ENCODE data around the gene SLC25A13. TPM values are rescaled to one million over a fixed set of nuclear protein-coding genes. Genes with fewer than 3 reads are reported as not detected.

SLC25A13 gene
- total and polyA plus RNA-seq, 9 of the 15 experiments (the other 6 are each of a cell fraction or from before 2014, with no cell fraction given): 21.4 to 80.2 (median 58.7) TPM

DNA sequence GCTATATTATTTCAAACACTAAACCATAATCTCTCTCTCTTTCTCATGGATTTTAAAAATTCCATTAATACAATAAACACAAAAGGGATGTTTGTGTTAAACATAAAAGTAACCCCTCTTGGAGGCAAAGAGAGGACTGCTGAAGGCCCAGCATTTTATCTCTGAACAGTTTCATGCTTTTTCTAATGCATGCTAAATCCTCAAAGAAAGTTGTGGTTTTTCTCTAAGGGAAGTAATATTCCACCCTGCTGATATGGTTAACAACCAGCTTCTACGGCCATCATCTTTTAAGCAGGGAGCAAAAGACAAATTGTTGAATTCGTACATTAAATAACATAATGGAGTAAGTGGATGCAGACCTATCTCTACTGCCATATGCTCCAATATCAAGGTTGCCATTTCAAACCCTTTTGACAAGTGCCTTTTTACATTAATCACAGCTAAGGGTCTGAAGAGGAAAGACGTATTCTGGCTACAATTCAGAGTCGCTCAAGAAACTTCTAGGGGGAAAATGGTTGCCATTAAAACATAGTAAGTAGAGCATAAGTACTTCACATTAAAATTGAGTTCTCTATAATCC lies 103.1 kb downstream of the SLC25A13 start (continued):
- TF ChIP-seq, protein P1, sequence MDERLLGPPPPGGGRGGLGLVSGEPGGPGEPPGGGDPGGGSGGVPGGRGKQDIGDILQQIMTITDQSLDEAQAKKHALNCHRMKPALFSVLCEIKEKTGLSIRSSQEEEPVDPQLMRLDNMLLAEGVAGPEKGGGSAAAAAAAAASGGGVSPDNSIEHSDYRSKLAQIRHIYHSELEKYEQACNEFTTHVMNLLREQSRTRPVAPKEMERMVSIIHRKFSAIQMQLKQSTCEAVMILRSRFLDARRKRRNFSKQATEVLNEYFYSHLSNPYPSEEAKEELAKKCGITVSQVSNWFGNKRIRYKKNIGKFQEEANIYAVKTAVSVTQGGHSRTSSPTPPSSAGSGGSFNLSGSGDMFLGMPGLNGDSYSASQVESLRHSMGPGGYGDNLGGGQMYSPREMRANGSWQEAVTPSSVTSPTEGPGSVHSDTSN (CRISPR knock-in tag; IDR thresholded peaks at IDR 0.05; ENCODE audit: low read depth): no peak
- TF ChIP-seq, protein P1 (tag; conservative IDR thresholded peaks at IDR 0.05; ENCODE audit: low read depth): peak; percentile 66
- TF ChIP-seq ZNF253 (CRISPR knock-in tag; conservative IDR thresholded peaks at IDR 0.05) (no peak), POLR2AphosphoS5 (IDR thresholded peaks at IDR 0.05; ENCODE audit: control insufficient read depth, insufficient read depth, low read depth, low read length) (0 out of 2 replicates have a peak, but pooled peaks have one; percentile 25), PYGO2 (tag; IDR thresholded peaks at IDR 0.05) (no peak), ZKSCAN8 (CRISPR knock-in tag; IDR thresholded peaks at IDR 0.05) (no peak), KDM1A (IDR thresholded peaks at IDR 0.05) (peak; percentile 45 to 47; a peak in 2 of 4 replicates), MEIS2 (IDR thresholded peaks at IDR 0.05; ENCODE audit: partially characterized antibody) (peak; percentile 84), NR2F6 (CRISPR knock-in tag; IDR thresholded peaks at IDR 0.05) (no peak), PHB (CRISPR knock-in tag; IDR thresholded peaks at IDR 0.05) (no peak), MTA1 (IDR thresholded peaks at IDR 0.05; ENCODE audit: borderline replicate concordance) (no peak), CBFA2T2 (conservative IDR thresholded peaks at IDR 0.05) (peak; percentile 45; the same call in 1 of the 2 replicates)
- TF ChIP-seq, protein P2, sequence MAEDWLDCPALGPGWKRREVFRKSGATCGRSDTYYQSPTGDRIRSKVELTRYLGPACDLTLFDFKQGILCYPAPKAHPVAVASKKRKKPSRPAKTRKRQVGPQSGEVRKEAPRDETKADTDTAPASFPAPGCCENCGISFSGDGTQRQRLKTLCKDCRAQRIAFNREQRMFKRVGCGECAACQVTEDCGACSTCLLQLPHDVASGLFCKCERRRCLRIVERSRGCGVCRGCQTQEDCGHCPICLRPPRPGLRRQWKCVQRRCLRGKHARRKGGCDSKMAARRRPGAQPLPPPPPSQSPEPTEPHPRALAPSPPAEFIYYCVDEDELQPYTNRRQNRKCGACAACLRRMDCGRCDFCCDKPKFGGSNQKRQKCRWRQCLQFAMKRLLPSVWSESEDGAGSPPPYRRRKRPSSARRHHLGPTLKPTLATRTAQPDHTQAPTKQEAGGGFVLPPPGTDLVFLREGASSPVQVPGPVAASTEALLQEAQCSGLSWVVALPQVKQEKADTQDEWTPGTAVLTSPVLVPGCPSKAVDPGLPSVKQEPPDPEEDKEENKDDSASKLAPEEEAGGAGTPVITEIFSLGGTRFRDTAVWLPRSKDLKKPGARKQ (CRISPR knock-in tag; IDR thresholded peaks at IDR 0.05): no peak
- TF ChIP-seq, protein P3, sequence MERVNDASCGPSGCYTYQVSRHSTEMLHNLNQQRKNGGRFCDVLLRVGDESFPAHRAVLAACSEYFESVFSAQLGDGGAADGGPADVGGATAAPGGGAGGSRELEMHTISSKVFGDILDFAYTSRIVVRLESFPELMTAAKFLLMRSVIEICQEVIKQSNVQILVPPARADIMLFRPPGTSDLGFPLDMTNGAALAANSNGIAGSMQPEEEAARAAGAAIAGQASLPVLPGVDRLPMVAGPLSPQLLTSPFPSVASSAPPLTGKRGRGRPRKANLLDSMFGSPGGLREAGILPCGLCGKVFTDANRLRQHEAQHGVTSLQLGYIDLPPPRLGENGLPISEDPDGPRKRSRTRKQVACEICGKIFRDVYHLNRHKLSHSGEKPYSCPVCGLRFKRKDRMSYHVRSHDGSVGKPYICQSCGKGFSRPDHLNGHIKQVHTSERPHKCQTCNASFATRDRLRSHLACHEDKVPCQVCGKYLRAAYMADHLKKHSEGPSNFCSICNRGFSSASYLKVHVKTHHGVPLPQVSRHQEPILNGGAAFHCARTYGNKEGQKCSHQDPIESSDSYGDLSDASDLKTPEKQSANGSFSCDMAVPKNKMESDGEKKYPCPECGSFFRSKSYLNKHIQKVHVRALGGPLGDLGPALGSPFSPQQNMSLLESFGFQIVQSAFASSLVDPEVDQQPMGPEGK (CRISPR knock-in tag; IDR thresholded peaks at IDR 0.05; ENCODE audit: borderline replicate concordance): no peak

All from K562 (cell line).